Astrocyte of the cerebellum (primary cell): ENCODE data around the gene FRMD5.
A peak's percentile ranks its signal among the peaks of the same experiment; 100 is the strongest.
"Not testable (repeated sequence)": the region's sequence is repeated elsewhere in the genome, so short reads cannot be mapped to it uniquely, and the experiment has no call there.

Source experiments
- DNase-seq: peaks from one replicate; pipeline ENCODE4 v3.0.0-alpha.2; 2011; ENCODE audit warnings: low read depth
- H3K4me3 ChIP-seq: 2 replicates; pipeline ENCODE4 v1.5.1; 2011; ENCODE audit warnings: mild to moderate bottlenecking, low read depth, low read length, moderate library complexity
- in situ Hi-C: cut with HindIII; loops from 2 replicates; pipeline ENCODE4 v1.10.0; 2017; ENCODE audit warnings: low sequenced_read_pairs
- TF ChIP-seq, protein P1 (sequence below): IDR thresholded peaks from 2 replicates; pipeline ENCODE4 v1.5.1; 2012; ENCODE audit warnings: low read length, low read depth, moderate library complexity, mild to moderate bottlenecking; ENCODE audit errors: missing control alignments

The FRMD5 gene

GRCh38 chr15:44009038-44009437 is 186.0 kb downstream of the FRMD5 start:
- no peak overlapping the region for H3K4me3 ChIP-seq
- DNase-seq, result no peak
- TF ChIP-seq, protein P1, sequence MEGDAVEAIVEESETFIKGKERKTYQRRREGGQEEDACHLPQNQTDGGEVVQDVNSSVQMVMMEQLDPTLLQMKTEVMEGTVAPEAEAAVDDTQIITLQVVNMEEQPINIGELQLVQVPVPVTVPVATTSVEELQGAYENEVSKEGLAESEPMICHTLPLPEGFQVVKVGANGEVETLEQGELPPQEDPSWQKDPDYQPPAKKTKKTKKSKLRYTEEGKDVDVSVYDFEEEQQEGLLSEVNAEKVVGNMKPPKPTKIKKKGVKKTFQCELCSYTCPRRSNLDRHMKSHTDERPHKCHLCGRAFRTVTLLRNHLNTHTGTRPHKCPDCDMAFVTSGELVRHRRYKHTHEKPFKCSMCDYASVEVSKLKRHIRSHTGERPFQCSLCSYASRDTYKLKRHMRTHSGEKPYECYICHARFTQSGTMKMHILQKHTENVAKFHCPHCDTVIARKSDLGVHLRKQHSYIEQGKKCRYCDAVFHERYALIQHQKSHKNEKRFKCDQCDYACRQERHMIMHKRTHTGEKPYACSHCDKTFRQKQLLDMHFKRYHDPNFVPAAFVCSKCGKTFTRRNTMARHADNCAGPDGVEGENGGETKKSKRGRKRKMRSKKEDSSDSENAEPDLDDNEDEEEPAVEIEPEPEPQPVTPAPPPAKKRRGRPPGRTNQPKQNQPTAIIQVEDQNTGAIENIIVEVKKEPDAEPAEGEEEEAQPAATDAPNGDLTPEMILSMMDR, result no peak
- in situ Hi-C loops, result no loop called here

GRCh38 chr15:44000248-44000647 is 194.8 kb downstream of the FRMD5 start:
- peak; percentile 82 for DNase-seq
- in situ Hi-C loops, H3K4me3 ChIP-seq: not testable (repeated sequence)

DNA sequence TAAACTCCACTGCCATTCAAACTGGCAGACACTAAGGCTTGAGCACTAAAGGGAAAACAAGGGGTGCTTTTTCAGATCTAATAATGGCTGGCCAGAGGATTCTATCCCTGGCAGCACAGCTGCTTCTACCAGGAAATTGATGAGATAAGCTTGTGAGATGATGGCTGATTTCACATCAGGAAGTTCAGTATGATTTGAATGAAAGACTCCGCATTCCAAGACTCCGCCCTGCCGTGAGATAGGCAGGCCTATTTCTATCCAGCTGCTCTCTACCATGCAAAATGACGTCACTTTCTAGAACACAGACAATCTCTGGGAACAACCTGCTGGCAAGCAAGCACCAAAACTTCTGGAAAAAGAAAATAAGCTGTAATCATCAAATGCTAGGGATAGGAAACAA is 196.5 kb downstream of the FRMD5 start:
- H3K4me3 ChIP-seq, result no peak overlapping the region
- in situ Hi-C loops, result no loop called here
- TF ChIP-seq, protein P1, result no peak
- DNase-seq, result no peak

GRCh38 chr15:43991206-43991605 is 203.9 kb downstream of the FRMD5 start:
- no peak overlapping the region for H3K4me3 ChIP-seq
- in situ Hi-C loops, result no loop called here
- TF ChIP-seq, protein P1, result no peak
- no peak for DNase-seq

DNA sequence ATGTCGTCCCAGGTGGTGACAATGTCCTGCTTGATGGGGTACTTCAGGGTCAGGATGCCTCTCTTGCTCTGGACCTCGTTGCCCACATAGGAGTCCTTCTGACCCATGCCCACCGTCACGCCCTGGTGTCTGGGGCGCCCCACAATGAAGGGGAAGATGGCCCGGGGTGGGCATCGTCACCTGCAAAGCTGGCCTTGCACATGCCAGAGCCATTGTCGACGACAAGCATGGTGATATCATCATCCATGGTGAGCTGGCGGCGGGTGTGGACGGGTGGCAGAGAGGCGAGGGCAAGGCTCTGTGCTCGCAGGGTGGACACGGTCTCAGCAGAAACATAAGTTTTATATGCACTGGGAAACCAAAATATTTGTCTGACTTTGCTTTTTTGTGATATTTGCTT is 205.1 kb downstream of the FRMD5 start:
- in situ Hi-C loops, result no loop called here
- TF ChIP-seq, protein P1, result no peak
- DNase-seq, result no peak

GRCh38 chr15:43988900-43989299 is 206.2 kb downstream of the FRMD5 start:
- TF ChIP-seq, protein P1, result no peak
- in situ Hi-C loops, result no loop called here
- no peak overlapping the region for H3K4me3 ChIP-seq
- DNase-seq, result no peak

More for the DNA sequence above, 205.1 kb downstream of the FRMD5 start:
- no peak overlapping the region for H3K4me3 ChIP-seq

DNA sequence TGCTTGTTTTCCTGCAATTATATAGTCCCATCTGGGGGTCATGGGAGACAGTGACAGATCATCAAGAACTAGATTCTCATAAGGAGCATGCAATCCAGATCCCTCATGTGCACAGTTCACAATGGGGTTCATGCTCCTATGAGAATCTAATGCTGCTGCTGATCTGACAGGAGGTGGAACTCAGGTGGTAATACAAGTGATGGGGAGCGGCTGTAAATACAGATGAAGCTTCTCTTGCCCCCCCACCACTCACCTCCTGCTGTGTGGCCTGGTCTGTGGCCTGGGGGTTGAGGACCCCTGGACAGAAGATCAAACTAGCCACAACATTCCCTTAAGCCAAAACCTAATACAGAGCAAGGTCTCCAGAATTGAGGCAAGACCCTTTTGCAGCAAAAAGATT is 207.1 kb downstream of the FRMD5 start:
- DNase-seq, result no peak
- TF ChIP-seq, protein P1, result no peak
- in situ Hi-C loops, result no loop called here
- H3K4me3 ChIP-seq, result no peak overlapping the region
